OCI-LY3 (cell line): Measurements from ENCODE around the gene ZSWIM7.
"Not testable (repeated sequence)": the region's sequence is repeated elsewhere in the genome, so short reads cannot be mapped to it uniquely, and the experiment has no call there.

ENCODE experiments used
- H2AFZ ChIP-seq: fragments of 200-600, 300-600 bp; shearing (Covaris generic); 2 replicates; pipeline ENCODE4 v1.6.0; 2014; ENCODE audit warnings: antibody characterized with exemption, low read depth, low read length
- H3K27ac ChIP-seq: fragments of 200-600, 300-600 bp; sonication (generic); 2 replicates; pipeline ENCODE4 v1.5.1; 2014; ENCODE audit warnings: mild to moderate bottlenecking, low read length, moderate library complexity, mixed read lengths
- H3K27me3 ChIP-seq: fragments of 200-600, 300-600 bp; sonication (generic); 2 replicates; pipeline ENCODE4 v1.6.1; 2014; ENCODE audit warnings: low read depth, low read length, mixed read lengths
- H3K36me3 ChIP-seq: fragments of 200-600, 300-600 bp; sonication (generic); replicated peaks from 2 replicates; pipeline ENCODE3; 2014; ENCODE audit warnings: low read depth, low read length, mixed read lengths
- H3K4me1 ChIP-seq: fragments of 300-600, 200-600 bp; sonication (generic); 2 replicates; pipeline ENCODE4 v1.6.1; 2014; ENCODE audit warnings: low read length, mixed read lengths
- H3K4me2 ChIP-seq: fragments of 200-600, 300-600 bp; sonication (generic); 2 replicates; pipeline ENCODE4 v1.6.1; 2014; ENCODE audit warnings: low read length, mixed read lengths
- H3K4me3 ChIP-seq: fragments of 300-600, 200-600 bp; sonication (generic); 2 replicates; pipeline ENCODE4 v1.5.1; 2014; ENCODE audit warnings: antibody characterized with exemption, mild to moderate bottlenecking, low read length, moderate library complexity
- H3K79me2 ChIP-seq: fragments of 300-600, 200-600 bp; shearing (Covaris generic); 2 replicates; pipeline ENCODE4 v1.6.1; 2014; ENCODE audit warnings: mild to moderate bottlenecking, low read length, mixed read lengths
- H3K9ac ChIP-seq: fragments of 300-600, 200-600 bp; shearing (Covaris generic); 2 replicates; pipeline ENCODE4 v1.6.0; 2014; ENCODE audit warnings: mild to moderate bottlenecking, low read length, moderate library complexity
- H3K9me3 ChIP-seq: fragments of 200-600, 300-600 bp; shearing (Covaris generic); 2 replicates; pipeline ENCODE4 v1.6.1; 2014; ENCODE audit warnings: low read length, mixed read lengths; ENCODE audit not compliant: insufficient read depth
- H4K20me1 ChIP-seq: fragments of 200-600, 300-600 bp; sonication (generic); 2 replicates; pipeline ENCODE4 v1.6.1; 2016; ENCODE audit warnings: low read length, mixed read lengths; ENCODE audit not compliant: insufficient read depth
- EZH2phosphoT487 ChIP-seq: fragments of 200-600 bp; shearing (Covaris generic); IDR thresholded peaks from 2 replicates; pipeline ENCODE4 v1.6.1; 2018; ENCODE audit warnings: antibody characterized with exemption, mixed run types, low read depth
- TF ChIP-seq, protein P1 (sequence below): fragments of 200-600, 300-600 bp; sonication (generic); IDR thresholded peaks from 2 replicates; pipeline ENCODE4 v1.5.1; 2014; ENCODE audit warnings: antibody characterized with exemption, low read length, low read depth

The ZSWIM7 gene

GRCh38 chr17:15941781-15942180 is 57.7 kb downstream of the ZSWIM7 start:
- H3K27ac ChIP-seq: no peak overlapping the region
- no peaks in the 10 kb centered on the region for H4K20me1 ChIP-seq
- no peak overlapping the region for H2AFZ ChIP-seq
- H3K79me2 ChIP-seq: no peaks in the 10 kb centered on the region
- H3K9ac ChIP-seq: no peak overlapping the region
- no peaks in the 10 kb centered on the region for H3K9me3 ChIP-seq
- H3K27me3 ChIP-seq: peaks cover 8% of the 10 kb centered on the region; the same call in 1 of the 2 replicates
- no peak overlapping the region for H3K4me3 ChIP-seq
- no peak for TF ChIP-seq EZH2phosphoT487
- TF ChIP-seq, protein P1, sequence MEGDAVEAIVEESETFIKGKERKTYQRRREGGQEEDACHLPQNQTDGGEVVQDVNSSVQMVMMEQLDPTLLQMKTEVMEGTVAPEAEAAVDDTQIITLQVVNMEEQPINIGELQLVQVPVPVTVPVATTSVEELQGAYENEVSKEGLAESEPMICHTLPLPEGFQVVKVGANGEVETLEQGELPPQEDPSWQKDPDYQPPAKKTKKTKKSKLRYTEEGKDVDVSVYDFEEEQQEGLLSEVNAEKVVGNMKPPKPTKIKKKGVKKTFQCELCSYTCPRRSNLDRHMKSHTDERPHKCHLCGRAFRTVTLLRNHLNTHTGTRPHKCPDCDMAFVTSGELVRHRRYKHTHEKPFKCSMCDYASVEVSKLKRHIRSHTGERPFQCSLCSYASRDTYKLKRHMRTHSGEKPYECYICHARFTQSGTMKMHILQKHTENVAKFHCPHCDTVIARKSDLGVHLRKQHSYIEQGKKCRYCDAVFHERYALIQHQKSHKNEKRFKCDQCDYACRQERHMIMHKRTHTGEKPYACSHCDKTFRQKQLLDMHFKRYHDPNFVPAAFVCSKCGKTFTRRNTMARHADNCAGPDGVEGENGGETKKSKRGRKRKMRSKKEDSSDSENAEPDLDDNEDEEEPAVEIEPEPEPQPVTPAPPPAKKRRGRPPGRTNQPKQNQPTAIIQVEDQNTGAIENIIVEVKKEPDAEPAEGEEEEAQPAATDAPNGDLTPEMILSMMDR: no peak
- no peaks in the 10 kb centered on the region for H3K36me3 ChIP-seq
- no peaks in the 10 kb centered on the region for H3K4me1 ChIP-seq
- no peak overlapping the region for H3K4me2 ChIP-seq

DNA sequence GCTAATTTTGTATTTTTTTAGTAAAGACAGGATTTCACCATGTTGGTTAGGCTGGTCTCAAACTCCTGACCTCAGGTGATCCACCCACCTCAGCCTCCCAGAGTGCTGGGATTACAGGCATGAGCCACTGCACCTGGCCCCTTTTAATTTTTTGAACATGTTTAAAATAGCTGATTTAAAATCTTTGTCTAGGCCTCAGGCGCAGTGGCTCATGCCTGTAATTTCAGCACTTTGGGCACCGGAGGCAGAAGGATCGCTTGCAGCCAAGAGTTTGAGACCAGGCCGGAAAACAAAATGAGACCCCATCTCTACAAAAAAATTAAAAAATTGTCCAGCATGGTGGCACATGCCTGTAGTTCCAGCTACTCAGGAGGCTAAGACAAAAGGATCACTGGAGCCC is 63.0 kb downstream of the ZSWIM7 start:
- not testable (repeated sequence) for H3K9ac ChIP-seq, H3K36me3 ChIP-seq, H3K79me2 ChIP-seq, H3K27me3 ChIP-seq, H3K27ac ChIP-seq, H3K4me3 ChIP-seq, H3K4me2 ChIP-seq, H2AFZ ChIP-seq, H3K4me1 ChIP-seq, H4K20me1 ChIP-seq, H3K9me3 ChIP-seq

DNA sequence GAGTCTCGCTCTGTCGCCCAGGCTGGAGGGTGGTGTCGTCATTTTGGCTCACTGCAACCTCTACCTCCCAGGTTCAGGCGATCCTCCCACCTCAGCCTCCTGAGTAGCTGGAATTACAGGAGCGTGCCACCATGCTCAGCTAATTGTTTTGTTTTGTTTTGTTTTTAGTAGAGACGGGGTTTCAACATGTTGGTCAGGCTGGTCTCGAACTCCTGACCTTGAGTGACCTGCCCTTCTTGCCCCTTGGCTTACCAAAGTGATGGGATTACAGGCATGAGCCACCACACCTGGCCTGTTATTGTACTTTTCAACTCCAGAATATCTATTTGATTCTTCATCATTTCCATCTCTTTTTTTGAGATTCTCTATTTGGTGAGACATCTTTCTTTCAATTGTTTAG is 63.6 kb downstream of the ZSWIM7 start:
- Histone ChIP-seq H3K27me3 (peaks cover 5% of the 10 kb centered on the region; the same call in 1 of the 2 replicates), H3K9me3 (no peaks in the 10 kb centered on the region), H3K4me1 (no peaks in the 10 kb centered on the region), H2AFZ (no peak overlapping the region), H3K79me2 (no peaks in the 10 kb centered on the region), H3K4me3 (no peak overlapping the region), H3K36me3 (no peaks in the 10 kb centered on the region), H3K9ac (no peak overlapping the region), H3K4me2 (no peak overlapping the region), H4K20me1 (no peaks in the 10 kb centered on the region), H3K27ac (no peak overlapping the region)
- TF ChIP-seq EZH2phosphoT487: no peak
- TF ChIP-seq, protein P1: no peak

DNA sequence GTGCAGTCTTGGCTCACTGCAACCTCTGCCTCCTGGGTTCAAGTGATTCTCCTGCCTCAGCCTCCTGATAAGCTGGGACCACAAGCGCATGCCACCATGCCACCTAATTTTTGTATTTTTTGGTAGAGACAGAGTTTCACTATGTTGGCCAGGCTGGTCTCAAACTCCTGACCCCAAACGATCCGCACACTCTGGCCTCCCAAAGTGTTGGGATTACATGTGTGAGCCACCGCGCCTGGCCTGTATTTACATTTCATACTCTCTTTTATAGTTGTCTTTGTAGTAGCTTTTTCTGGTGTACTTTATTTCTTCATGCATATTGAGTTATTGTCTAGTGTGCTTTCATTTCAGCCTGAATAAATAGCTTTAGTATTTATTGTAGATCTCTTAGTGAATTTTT is 64.6 kb downstream of the ZSWIM7 start:
- Histone ChIP-seq H3K4me3 (no peak overlapping the region), H3K27me3 (peaks cover 5% of the 10 kb centered on the region; the same call in 1 of the 2 replicates), H3K36me3 (no peaks in the 10 kb centered on the region), H3K9ac (no peak overlapping the region), H3K4me1 (no peaks in the 10 kb centered on the region), H3K79me2 (no peaks in the 10 kb centered on the region), H3K4me2 (no peak overlapping the region), H2AFZ (no peak overlapping the region), H3K9me3 (no peaks in the 10 kb centered on the region), H3K27ac (no peak overlapping the region), H4K20me1 (no peaks in the 10 kb centered on the region)
- TF ChIP-seq, protein P1: no peak
- no peak for TF ChIP-seq EZH2phosphoT487

GRCh38 chr17:15931394-15931793 is 68.1 kb downstream of the ZSWIM7 start:
- Histone ChIP-seq H3K9ac (no peak overlapping the region), H3K4me2 (no peak overlapping the region), H3K4me3 (no peak overlapping the region), H3K36me3 (no peaks in the 10 kb centered on the region), H3K9me3 (no peaks in the 10 kb centered on the region), H4K20me1 (no peaks in the 10 kb centered on the region), H3K27me3 (peaks cover 22% of the 10 kb centered on the region), H2AFZ (no peak overlapping the region), H3K27ac (no peak overlapping the region), H3K4me1 (peaks cover 9% of the 10 kb centered on the region), H3K79me2 (no peaks in the 10 kb centered on the region)
- TF ChIP-seq, protein P1: no peak
- no peak for TF ChIP-seq EZH2phosphoT487
